ENCODE results near the gene STAG1. TPM values are rescaled to one million over a fixed set of nuclear protein-coding genes. Genes with fewer than 3 reads are reported as not detected.

STAG1 gene
- total RNA-seq, 1 donor from 2014 or later = 18.4 TPM

GRCh38 chr3:136294176-136294575 is 458.0 kb downstream of the STAG1 start:
- Histone ChIP-seq H3K9me3 (replicated peaks) (no peaks in the 10 kb centered on the region), H3K4me3 (no peak overlapping the region), H3K27ac (replicated peaks) (no peak overlapping the region), H3K27me3 (ENCODE audit: low read depth) (no peaks in the 10 kb centered on the region), H3K4me1 (no peaks in the 10 kb centered on the region), H3K36me3 (peaks cover 47% of the 10 kb centered on the region)
- intact Hi-C loops (cut with micrococcal nuclease) = no loop called here
- no peak for DNase-seq
- TF ChIP-seq CTCF (IDR thresholded peaks at IDR 0.05; ENCODE audit: borderline replicate concordance) = no peak

GRCh38 chr3:136293279-136293678 is 458.9 kb downstream of the STAG1 start:
- intact Hi-C loops (cut with micrococcal nuclease) = no loop called here
- peaks cover 38% of the 10 kb centered on the region for H3K36me3 ChIP-seq

GRCh38 chr3:136292500-136292899 is 459.7 kb downstream of the STAG1 start:
- Histone ChIP-seq H3K4me3 (no peak overlapping the region), H3K4me1 (no peaks in the 10 kb centered on the region), H3K27me3 (ENCODE audit: low read depth) (no peaks in the 10 kb centered on the region), H3K9me3 (replicated peaks) (no peaks in the 10 kb centered on the region), H3K27ac (replicated peaks) (no peak overlapping the region), H3K36me3 (peaks cover 30% of the 10 kb centered on the region)
- intact Hi-C loops (cut with micrococcal nuclease) = no loop called here
- TF ChIP-seq CTCF (IDR thresholded peaks at IDR 0.05; ENCODE audit: borderline replicate concordance) = no peak
- no peak for DNase-seq

More at GRCh38 chr3:136293279-136293678, 458.9 kb downstream of the STAG1 start:
- no peak for DNase-seq
- H3K9me3 ChIP-seq (replicated peaks) = no peaks in the 10 kb centered on the region
- H3K27me3 ChIP-seq (ENCODE audit: low read depth) = no peaks in the 10 kb centered on the region
- no peak overlapping the region for H3K4me3 ChIP-seq
- no peak overlapping the region for H3K27ac ChIP-seq (replicated peaks)
- H3K4me1 ChIP-seq = no peaks in the 10 kb centered on the region
- TF ChIP-seq CTCF (IDR thresholded peaks at IDR 0.05; ENCODE audit: borderline replicate concordance) = no peak

- H3K27ac ChIP-seq (replicated peaks) = no peak overlapping the region
- no peaks in the 10 kb centered on the region for H3K4me1 ChIP-seq
- intact Hi-C loops (cut with micrococcal nuclease) = no loop called here
- H3K9me3 ChIP-seq (replicated peaks) = no peaks in the 10 kb centered on the region
- no peak overlapping the region for H3K4me3 ChIP-seq
- no peak for TF ChIP-seq CTCF (IDR thresholded peaks at IDR 0.05; ENCODE audit: borderline replicate concordance)
- H3K36me3 ChIP-seq = peaks cover 32% of the 10 kb centered on the region
- no peak for DNase-seq
- H3K27me3 ChIP-seq (ENCODE audit: low read depth) = no peaks in the 10 kb centered on the region
These were observed 460.9 kb downstream of the STAG1 start for GRCh38 chr3:136291302-136291701.

Other genes with a start within 250 kb of the STAG1 start
- 2.6 TPM for gene SLC35G2, start 66.7 kb upstream of the STAG1 start, total RNA-seq
- 23.6 TPM for gene NCK1, start 109.8 kb upstream of the STAG1 start, total RNA-seq
- gene IL20RB, start 205.6 kb upstream of the STAG1 start, total RNA-seq = 0.44 TPM